B cell (primary cell): Measurements from ENCODE around the gene GBP7. TPM values are rescaled to one million over a fixed set of nuclear protein-coding genes. Genes with fewer than 3 reads are reported as not detected.

ENCODE experiments used
- ATAC-seq: fragments of 200-7000 bp; cut with Tn5 transposase; one replicate; pipeline ENCODE4 v1.10.0; 2021; ENCODE audit warnings: low read depth, mild to moderate bottlenecking, moderate number of reproducible peaks, moderate library complexity
- CTCF ChIA-PET: fragments of 350-600 bp; sonication (Branson Sonifier 250); formaldehyde crosslinking; loops from one replicate; lab custom pipeline; 2021; ENCODE audit warnings: antibody characterized with exemption, inconsistent platforms; lab: Charles Lee
- POLR2A ChIA-PET: fragments of 350-600 bp; sonication (Branson Sonifier 250); formaldehyde crosslinking; loops from one replicate; lab custom pipeline; 2021; ENCODE audit warnings: antibody characterized with exemption; lab: Charles Lee
- DNase-seq: peaks from one replicate; pipeline ENCODE4 v3.0.0; 2013
- H2AFZ ChIP-seq: 2 replicates; pipeline ENCODE4 v1.6.1; 2012; ENCODE audit warnings: mild to moderate bottlenecking, low read depth, low read length; ENCODE audit not compliant: insufficient read depth, poor library complexity, severe bottlenecking
- H3K27ac ChIP-seq, 2 donors: 1 replicate in 1 of 2; 2 replicates in 1 of 2; pipeline ENCODE4 v1.5.1; 2012 to 2013; ENCODE audit warnings: low read length in 2 of 2, mild to moderate bottlenecking in 2 of 2, moderate library complexity in 1 of 2
- H3K27me3 ChIP-seq, 4 experiments: fragments of 200-600 bp in 1 of 4; sonication (generic) in 1 of 4; replicated peaks in 1 of 4; 1 replicate in 2 of 4; 2 replicates in 2 of 4; pipeline versions ENCODE4 v1.6.1 to v1.7.0; 2013 to 2016; ENCODE audit warnings: low read length in 3 of 4, mild to moderate bottlenecking in 2 of 4, mixed read lengths in 1 of 4, moderate library complexity in 1 of 4; ENCODE audit not compliant: insufficient read depth in 4 of 4, control insufficient read depth in 3 of 4; ENCODE audit errors: control extremely low read depth in 1 of 4
- H3K36me3 ChIP-seq, 2 experiments: replicated peaks in 1 of 2; 1 replicate in 1 of 2; 2 replicates in 1 of 2; pipeline versions ENCODE4 v1.6.1 to v1.7.1; 2013; ENCODE audit warnings: low read length in 1 of 2; ENCODE audit not compliant: insufficient read depth in 2 of 2, control insufficient read depth in 1 of 2; ENCODE audit errors: control extremely low read depth in 1 of 2, extremely low read depth in 1 of 2
- H3K4me1 ChIP-seq, 2 donors: fragments of 200-600 bp in 1 of 2; sonication (generic) in 1 of 2; 1 replicate in 1 of 2; 2 replicates in 1 of 2; pipeline versions ENCODE4 v1.5.1 to v1.6.1; 2013 to 2017; ENCODE audit warnings: low read length in 2 of 2; ENCODE audit not compliant: control insufficient read depth in 2 of 2, insufficient read depth in 2 of 2
- H3K4me2 ChIP-seq: replicated peaks from 2 replicates; pipeline ENCODE3; 2012; ENCODE audit warnings: mild to moderate bottlenecking, low read depth, low read length; ENCODE audit not compliant: poor library complexity, severe bottlenecking
- H3K4me3 ChIP-seq, 5 experiments: fragments of 200-600 bp in 1 of 5; sonication (generic) in 1 of 5; 1 replicate in 3 of 5; 2 replicates in 2 of 5; pipeline versions ENCODE4 v1.5.1 to v1.7.0; 2011 to 2016; ENCODE audit warnings: low read length in 4 of 5, mild to moderate bottlenecking in 4 of 5, low read depth in 2 of 5, control low read depth in 1 of 5, moderate library complexity in 1 of 5; ENCODE audit not compliant: insufficient read depth in 1 of 5; ENCODE audit errors: control extremely low read depth in 1 of 5, extremely low read depth in 1 of 5
- H3K79me2 ChIP-seq: fragments of 200-600 bp; sonication (generic); one replicate; pipeline ENCODE4 v1.6.0; 2016; ENCODE audit warnings: low read length; ENCODE audit not compliant: control insufficient read depth, insufficient read depth
- H3K9ac ChIP-seq: fragments of 200-600 bp; sonication (generic); 2 replicates; pipeline ENCODE4 v1.6.1; 2017; ENCODE audit warnings: mild to moderate bottlenecking, low read length, moderate library complexity
- H3K9me3 ChIP-seq, 3 donors: one replicate each; pipeline versions ENCODE4 v1.6.1 to v1.7.1; 2013; ENCODE audit warnings: low read length in 2 of 3; ENCODE audit not compliant: control insufficient read depth in 2 of 3, insufficient read depth in 1 of 3; ENCODE audit errors: control extremely low read depth in 1 of 3
- H4K20me1 ChIP-seq: 2 replicates; pipeline ENCODE4 v1.6.0; 2012; ENCODE audit warnings: mild to moderate bottlenecking, low read length; ENCODE audit not compliant: insufficient read depth, control insufficient read depth, poor library complexity, severe bottlenecking
- H3K27ac Mint-ChIP-seq: one replicate; pipeline ENCODE4 v1.8.0; 2021; ENCODE audit warnings: mixed read lengths
- H3K27me3 Mint-ChIP-seq: one replicate; pipeline ENCODE4 v1.8.0; 2021; ENCODE audit warnings: mixed read lengths
- H3K4me1 Mint-ChIP-seq: one replicate; pipeline ENCODE4 v1.8.0; 2021; ENCODE audit warnings: mixed read lengths
- H3K4me3 Mint-ChIP-seq: one replicate; pipeline ENCODE4 v1.8.0; 2021; ENCODE audit warnings: mixed read lengths
- H3K9me3 Mint-ChIP-seq: one replicate; pipeline ENCODE4 v1.8.0; 2022; ENCODE audit warnings: mixed read lengths; ENCODE audit not compliant: insufficient read depth
- CTCF ChIP-seq: fragments of 200-600 bp; IDR thresholded peaks from one replicate; pipeline ENCODE4 v1.8.0; 2022; ENCODE audit warnings: antibody characterized with exemption, mild to moderate bottlenecking
- EZH2 ChIP-seq: IDR thresholded peaks from 2 replicates; pipeline ENCODE4 v1.6.1; 2012; ENCODE audit warnings: borderline replicate concordance, low read depth, mild to moderate bottlenecking, moderate library complexity, low read length; ENCODE audit not compliant: insufficient read depth, poor library complexity, severe bottlenecking
- WGBS: methylation state at CpG from one replicate; pipeline ENCODE4 v1.1.5; 2013; ENCODE audit warnings: missing lambda C conversion rate; ENCODE audit not compliant: insufficient coverage; 5-methylcytosine and 5-hydroxymethylcytosine counted together
- intact Hi-C: fragments of 100-400 bp; cut with micrococcal nuclease; formaldehyde crosslinking; loops from one replicate; pipeline ENCODE4 v1.10.0; 2022
- polyA plus RNA-seq: library from polyadenylated mRNA; depleted of rRNA; stranded (reverse); fragments of >200 nt; gene quantifications from 2 replicates; pipeline ENCODE4 v1.2.3, GENCODE V29; 2012
- total RNA-seq, 2 donors: library from RNA; stranded (reverse); fragments of 120-200 nt in 1 of 2; gene quantifications; 1 replicate in 1 of 2; 2 replicates in 1 of 2; pipeline versions ENCODE4 v1.2.3 to v1.2.4, GENCODE V29; 2013 to 2022

The GBP7 gene
- total and polyA plus RNA-seq, 2 donors (not counting 1 experiment from before 2014, with no cell fraction given): not detected

- H3K4me3 ChIP-seq: no peak overlapping the region
- ChIA-PET POLR2A (no interaction called here), CTCF (no interaction called here)
- DNase-seq (no peak), ATAC-seq (no peak)
- no peak overlapping the region for H3K9ac ChIP-seq
- H3K4me2 ChIP-seq: no peak overlapping the region
- H3K9me3 ChIP-seq: no peaks in the 10 kb centered on the region
- intact Hi-C loops: no loop called here
- H3K27me3 ChIP-seq: no peaks in the 10 kb centered on the region
- no peak overlapping the region for H3K27ac ChIP-seq
- H3K9me3 Mint-ChIP-seq: no peaks in the 10 kb centered on the region
- no peaks in the 10 kb centered on the region for H4K20me1 ChIP-seq
- TF ChIP-seq CTCF: no peak
- TF ChIP-seq EZH2: no peak
- H3K36me3 ChIP-seq: no peaks in the 10 kb centered on the region
- no peak overlapping the region for H3K27ac Mint-ChIP-seq
- H3K4me1 ChIP-seq: no peaks in the 10 kb centered on the region
- no peak overlapping the region for H2AFZ ChIP-seq
- no peaks in the 10 kb centered on the region for H3K79me2 ChIP-seq
- H3K4me3 Mint-ChIP-seq: no peak overlapping the region
- no peaks in the 10 kb centered on the region for H3K27me3 Mint-ChIP-seq
- peaks cover 9% of the 10 kb centered on the region for H3K4me1 Mint-ChIP-seq
Observed at GRCh38 chr1:89171067-89171438, 4.8 kb downstream of the GBP7 start.

- Mint-ChIP-seq H3K27ac (no peak overlapping the region), H3K4me3 (no peak overlapping the region), H3K9me3 (no peaks in the 10 kb centered on the region), H3K27me3 (no peaks in the 10 kb centered on the region), H3K4me1 (peaks cover 9% of the 10 kb centered on the region)
- no peaks in the 10 kb centered on the region for H4K20me1 ChIP-seq
- H2AFZ ChIP-seq: no peak overlapping the region
- 100% methylated on average over 1 of the region's 4 CpGs for WGBS
- no peaks in the 10 kb centered on the region for H3K4me1 ChIP-seq
- H3K9me3 ChIP-seq: no peaks in the 10 kb centered on the region
- ATAC-seq (no peak), DNase-seq (no peak)
- H3K36me3 ChIP-seq: no peaks in the 10 kb centered on the region
- CTCF ChIA-PET: no interaction called here
- H3K4me2 ChIP-seq: no peak overlapping the region
- H3K27me3 ChIP-seq: no peaks in the 10 kb centered on the region
- no peaks in the 10 kb centered on the region for H3K79me2 ChIP-seq
- POLR2A ChIA-PET: no interaction called here
- no peak overlapping the region for H3K9ac ChIP-seq
- TF ChIP-seq EZH2: no peak
- TF ChIP-seq CTCF: no peak
- intact Hi-C loops: no loop called here
- no peak overlapping the region for H3K27ac ChIP-seq
- no peak overlapping the region for H3K4me3 ChIP-seq
Observed at GRCh38 chr1:89170170-89171066, 5.4 kb downstream of the GBP7 start.
